H1 (cell line): ENCODE measurements around the gene MIA2. TPM values are rescaled to one million over a fixed set of nuclear protein-coding genes. Genes with fewer than 3 reads are reported as not detected.

ENCODE experiments used
- CTCF ChIA-PET: fragments of 300-600 bp; sonication (Branson Sonifier 250); formaldehyde crosslinking; loops from one replicate; lab custom pipeline; 2021; ENCODE audit not compliant: partially characterized antibody; lab: Charles Lee
- POLR2A ChIA-PET: fragments of 300-600 bp; sonication (Branson Sonifier 250); formaldehyde crosslinking; loops from one replicate; lab custom pipeline; 2021; ENCODE audit warnings: inconsistent platforms; ENCODE audit not compliant: partially characterized antibody; lab: Charles Lee
- DNase-seq, 2 experiments: peaks; one replicate each; pipeline versions ENCODE4 v3.0.0 to v3.0.0-alpha.2; 2010 to 2022; ENCODE audit warnings: low spot score in 2 of 2, low read depth in 1 of 2, mixed read lengths in 1 of 2
- FAIRE-seq: peaks from 2 replicates; lab custom pipeline; 2011; peaks lifted over from hg19 to GRCh38; lab: Jason Lieb, UNC
- H2AFZ ChIP-seq: 2 replicates; pipeline ENCODE4 v1.8.1; 2012; ENCODE audit warnings: low read length, inconsistent platforms
- H2AK5ac ChIP-seq: 2 replicates; pipeline ENCODE4 v1.6.1; 2013; ENCODE audit warnings: low read depth, low read length
- H2BK120ac ChIP-seq: replicated peaks from 2 replicates; pipeline ENCODE3; 2013; ENCODE audit warnings: low read depth, low read length, inconsistent platforms
- H2BK12ac ChIP-seq: 2 replicates; pipeline ENCODE4 v1.6.1; 2013; ENCODE audit warnings: low read depth, low read length
- H2BK15ac ChIP-seq: 2 replicates; pipeline ENCODE4 v1.6.1; 2013; ENCODE audit warnings: low read length
- H2BK20ac ChIP-seq: 2 replicates; pipeline ENCODE4 v1.6.1; 2013; ENCODE audit warnings: low read length
- H2BK5ac ChIP-seq: 2 replicates; pipeline ENCODE4 v1.6.1; 2013; ENCODE audit warnings: low read depth, low read length
- H3K14ac ChIP-seq: 2 replicates; pipeline ENCODE4 v1.6.1; 2013; ENCODE audit warnings: inconsistent platforms; ENCODE audit not compliant: insufficient read length
- H3K18ac ChIP-seq: 2 replicates; pipeline ENCODE4 v1.6.1; 2013; ENCODE audit warnings: low read length; ENCODE audit errors: extremely low read depth
- H3K23ac ChIP-seq: 2 replicates; pipeline ENCODE4 v1.6.1; 2013; ENCODE audit warnings: inconsistent platforms; ENCODE audit not compliant: insufficient read length
- H3K23me2 ChIP-seq: 2 replicates; pipeline ENCODE4 v1.6.1; 2013; ENCODE audit warnings: low read depth, low read length
- H3K27ac ChIP-seq: 2 replicates; pipeline ENCODE4 v1.6.1; 2011; ENCODE audit warnings: low read depth, low read length, inconsistent platforms
- H3K27me3 ChIP-seq, 4 experiments: replicated peaks in 1 of 4; 1 replicate in 1 of 4; 2 replicates in 3 of 4; pipeline versions ENCODE4 v1.6.1 to v1.8.1; 2011 to 2013; ENCODE audit warnings: low read length in 3 of 4, mild to moderate bottlenecking in 3 of 4, inconsistent platforms in 2 of 4, mixed read lengths in 2 of 4, moderate library complexity in 1 of 4; ENCODE audit not compliant: control insufficient read depth in 3 of 4, insufficient read depth in 3 of 4; ENCODE audit errors: extremely low read depth in 1 of 4
- H3K36me3 ChIP-seq, 4 experiments: 2 replicates each; pipeline versions ENCODE4 v1.6.1 to v1.8.1; 2011 to 2013; ENCODE audit warnings: mild to moderate bottlenecking in 4 of 4, low read length in 3 of 4, moderate library complexity in 2 of 4, control low read depth in 1 of 4, inconsistent platforms in 1 of 4; ENCODE audit not compliant: insufficient read depth in 4 of 4, control insufficient read depth in 2 of 4
- H3K4ac ChIP-seq: replicated peaks from 2 replicates; pipeline ENCODE3; 2013; ENCODE audit warnings: low read length, low read depth, mixed read lengths, inconsistent platforms; ENCODE audit not compliant: insufficient read length
- H3K4me1 ChIP-seq, 4 experiments: replicated peaks in 1 of 4; 1 replicate in 1 of 4; 2 replicates in 3 of 4; pipeline versions ENCODE4 v1.6.1 to v1.8.1; 2011 to 2013; ENCODE audit warnings: low read length in 3 of 4, inconsistent platforms in 2 of 4, mixed read lengths in 1 of 4; ENCODE audit not compliant: insufficient read depth in 4 of 4, control insufficient read depth in 3 of 4
- H3K4me2 ChIP-seq, 2 experiments: 2 replicates each; pipeline versions ENCODE4 v1.6.1 to v1.8.1; 2011 to 2013; ENCODE audit warnings: low read depth in 2 of 2, low read length in 2 of 2, control low read depth in 1 of 2, inconsistent platforms in 1 of 2, mild to moderate bottlenecking in 1 of 2; ENCODE audit not compliant: insufficient read depth in 1 of 2
- H3K4me3 ChIP-seq, 4 experiments: fragments of 200-600, 300-600 bp in 1 of 4; sonication (generic), shearing (Covaris generic), sonication (Bioruptor Twin) in 1 of 4; 2 replicates each; pipeline versions ENCODE4 v1.5.1 to v1.8.1; 2011 to 2016; ENCODE audit warnings: low read length in 4 of 4, low read depth in 3 of 4, control low read depth in 2 of 4, inconsistent platforms in 2 of 4, mild to moderate bottlenecking in 2 of 4, mixed read lengths in 1 of 4, moderate library complexity in 1 of 4; ENCODE audit not compliant: insufficient read depth in 2 of 4; ENCODE audit errors: extremely low read depth in 1 of 4
- H3K56ac ChIP-seq: replicated peaks from 2 replicates; pipeline ENCODE3; 2013; ENCODE audit warnings: low read depth, mild to moderate bottlenecking, mixed read lengths, low read length, inconsistent platforms; ENCODE audit not compliant: insufficient read length
- H3K79me1 ChIP-seq: 2 replicates; pipeline ENCODE4 v1.6.1; 2013; ENCODE audit warnings: low read depth, low read length, control low read depth
- H3K79me2 ChIP-seq, 2 experiments: 2 replicates each; pipeline versions ENCODE4 v1.6.1 to v1.8.1; 2012 to 2013; ENCODE audit warnings: low read length in 2 of 2, mild to moderate bottlenecking in 2 of 2, inconsistent platforms in 1 of 2; ENCODE audit not compliant: insufficient read depth in 2 of 2, control insufficient read depth in 1 of 2
- H3K9ac ChIP-seq, 4 experiments: replicated peaks in 1 of 4; 1 replicate in 1 of 4; 2 replicates in 3 of 4; pipeline versions ENCODE4 v1.6.1 to v1.8.1; 2011 to 2013; ENCODE audit warnings: low read depth in 3 of 4, low read length in 3 of 4, control low read depth in 2 of 4, mild to moderate bottlenecking in 2 of 4, moderate library complexity in 2 of 4, inconsistent platforms in 1 of 4; ENCODE audit errors: extremely low read depth in 1 of 4
- H3K9me3 ChIP-seq, 2 experiments: 2 replicates each; pipeline versions ENCODE4 v1.6.1 to v1.8.1; 2012 to 2013; ENCODE audit warnings: mild to moderate bottlenecking in 2 of 2, moderate library complexity in 2 of 2, control low read depth in 1 of 2, inconsistent platforms in 1 of 2, low read depth in 1 of 2, low read length in 1 of 2, mixed read lengths in 1 of 2; ENCODE audit not compliant: insufficient read depth in 2 of 2
- H4K20me1 ChIP-seq, 2 experiments: replicated peaks in 1 of 2; 2 replicates each; pipeline versions ENCODE3 to v1.8.1; 2011 to 2013; ENCODE audit warnings: inconsistent platforms in 2 of 2, low read length in 2 of 2, mild to moderate bottlenecking in 1 of 2; ENCODE audit not compliant: insufficient read depth in 2 of 2, control insufficient read depth in 1 of 2
- H4K5ac ChIP-seq: 2 replicates; pipeline ENCODE4 v1.6.1; 2013; ENCODE audit warnings: low read length, low read depth, mixed read lengths, inconsistent platforms; ENCODE audit not compliant: insufficient read length
- H4K8ac ChIP-seq: 2 replicates; pipeline ENCODE4 v1.8.0; 2013; ENCODE audit warnings: mild to moderate bottlenecking, moderate library complexity, low read length, inconsistent platforms; ENCODE audit not compliant: insufficient read depth; ENCODE audit errors: extremely low read depth
- H4K91ac ChIP-seq: replicated peaks from 2 replicates; pipeline ENCODE3; 2013; ENCODE audit warnings: low read length, mixed read lengths, inconsistent platforms; ENCODE audit not compliant: insufficient read length
- CHD2 ChIP-seq: IDR thresholded peaks from 2 replicates; pipeline ENCODE4 v1.6.1; 2012; ENCODE audit warnings: low read length, improper control_type of control experiment
- HDAC2 ChIP-seq, 2 experiments: fragments of 300-600 bp in 1 of 2; sonication (generic) in 1 of 2; IDR thresholded peaks; 2 replicates each; pipeline ENCODE4 v1.6.1; 2011 to 2012; ENCODE audit warnings: low read depth in 2 of 2, low read length in 2 of 2, mild to moderate bottlenecking in 2 of 2, moderate library complexity in 2 of 2, borderline replicate concordance in 1 of 2, inconsistent platforms in 1 of 2
- KDM5A ChIP-seq: fragments of 200-600 bp; IDR thresholded peaks from 2 replicates; pipeline ENCODE4 v1.7.1; 2012; ENCODE audit warnings: mild to moderate bottlenecking, low read length, inconsistent platforms, mixed read lengths
- MAFK ChIP-seq: IDR thresholded peaks from 2 replicates; pipeline ENCODE4 v1.6.1; 2012; ENCODE audit warnings: low read depth, mild to moderate bottlenecking, improper control_type of control experiment, low read length
- POLR2A ChIP-seq, 2 experiments: IDR thresholded peaks; 1 replicate in 1 of 2; 2 replicates in 1 of 2; pipeline ENCODE4 v1.6.1; 2011; ENCODE audit warnings: low read depth in 2 of 2, low read length in 2 of 2, mild to moderate bottlenecking in 2 of 2; ENCODE audit errors: control extremely low read depth in 1 of 2
- POLR2AphosphoS5 ChIP-seq: IDR thresholded peaks from 2 replicates; pipeline ENCODE4 v1.6.1; 2011; ENCODE audit warnings: low read depth, low read length
- SIX5 ChIP-seq: IDR thresholded peaks from 2 replicates; pipeline ENCODE4 v1.6.1; 2011; ENCODE audit warnings: mild to moderate bottlenecking, low read depth, low read length
- TAF1 ChIP-seq: IDR thresholded peaks from 2 replicates; pipeline ENCODE4 v1.6.1; 2011; ENCODE audit warnings: mild to moderate bottlenecking, low read depth, low read length
- TEAD4 ChIP-seq: IDR thresholded peaks from 2 replicates; pipeline ENCODE4 v1.6.1; 2012; ENCODE audit warnings: low read depth, low read length, inconsistent platforms, mixed read lengths
- WGBS, 2 experiments: shearing (Covaris generic) in 1 of 2; methylation state at CpG; one replicate each; pipeline versions ENCODE4 v1.1.6 to v1.1.7; 2013 to 2015; ENCODE audit warnings: low lambda C conversion rate in 2 of 2, mixed read lengths in 2 of 2, inconsistent platforms in 1 of 2, low coverage in 1 of 2, missing lambda C conversion rate in 1 of 2; ENCODE audit not compliant: insufficient replicate concordance in 2 of 2, insufficient coverage in 1 of 2, insufficient read length in 1 of 2; ENCODE audit errors: extremely low coverage in 1 of 2, missing lambda C conversion rate in 1 of 2; 5-methylcytosine and 5-hydroxymethylcytosine counted together
- polyA plus RNA-seq, 7 experiments: library from polyadenylated mRNA; depleted of rRNA in 3 of 7; stranded (reverse) in 5 of 7; unstranded in 2 of 7; fragments of >200 nt in 5 of 7; fragments of 200-250 nt in 2 of 7; gene quantifications; 1 replicate in 5 of 7; 2 replicates in 1 of 7; 4 replicates in 1 of 7; pipeline versions ENCODE4 v1.2.1 to v1.2.3, GENCODE V29; 2011 to 2013; ENCODE audit warnings: missing spikeins in 2 of 7, mixed read lengths in 2 of 7
- total RNA-seq: library from RNA; stranded (reverse); fragmentation: NEBNext Ultra II Directional; extraction: Animal tissue kit (Norgen Biotek cat#: 25700); gene quantifications from 2 replicates; pipeline ENCODE4 v1.2.1, GENCODE V29; 2021

MIA2 gene
- total and polyA plus RNA-seq, 2 of the 8 experiments (the other 6 are each of a cell fraction or from before 2014, with no cell fraction given) = 10.1 to 15.0 TPM

DNA sequence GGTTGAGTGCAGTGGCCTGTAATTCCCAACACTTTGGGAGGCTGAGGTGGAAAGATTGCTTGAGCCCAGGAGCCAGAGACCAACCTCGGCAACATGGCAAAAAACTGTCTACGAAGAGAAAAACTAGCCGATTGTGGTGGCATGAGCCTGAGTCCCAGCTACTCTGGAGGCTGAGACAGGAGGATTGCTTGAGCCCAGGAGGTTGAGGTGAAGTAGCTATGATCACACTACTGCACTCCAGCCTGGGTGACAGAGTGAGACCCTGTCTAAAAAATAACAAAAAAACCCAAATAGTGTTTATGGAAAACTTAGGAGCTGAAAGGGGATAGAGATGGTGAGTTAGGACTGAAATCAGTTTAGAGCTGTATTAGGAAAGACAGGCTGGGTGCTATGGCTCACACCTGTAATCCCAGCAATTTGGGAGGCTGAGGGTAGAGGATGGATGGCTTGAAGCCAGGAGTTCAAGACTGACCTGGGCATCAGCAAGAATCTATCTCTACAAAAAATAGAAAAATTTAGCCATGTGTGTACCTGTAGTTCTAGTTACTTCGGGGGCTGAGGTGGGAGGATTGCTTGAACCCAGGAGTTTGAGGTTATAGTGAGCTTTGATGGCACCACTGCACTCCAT is 49.0 kb upstream of the MIA2 start:
- Histone ChIP-seq H3K79me2 (peaks cover 0 to 15% of the 10 kb centered on the region in 2 experiments; a peak in 3 of 4 replicates), H2BK5ac (no peak overlapping the region), H4K8ac (no peak overlapping the region; the same call in 1 of the 2 replicates), H3K4me2 (no peak overlapping the region), H3K4me3 (no peak overlapping the region), H3K14ac (no peak overlapping the region), H2AFZ (no peak overlapping the region), H4K91ac (no peak overlapping the region), H4K20me1 (peaks cover 4 to 6% of the 10 kb centered on the region in 2 experiments), H3K27me3 (no peaks in the 10 kb centered on the region), H3K27ac (no peak overlapping the region), H3K4me1 (peaks cover 0 to 10% (median 4%) of the 10 kb centered on the region in 4 experiments; a peak in 4 of 7 replicates), H3K56ac (no peak overlapping the region), H2BK12ac (no peak overlapping the region), H3K79me1 (no peaks in the 10 kb centered on the region; the same call in none of the 2 replicates), H3K23me2 (no peaks in the 10 kb centered on the region; the same call in 1 of the 2 replicates), H3K9me3 (no peaks in the 10 kb centered on the region), H2BK20ac (no peak overlapping the region), H2AK5ac (no peak overlapping the region), H3K18ac (no peak overlapping the region), H2BK120ac (no peak overlapping the region), H3K23ac (no peak overlapping the region), H3K4ac (no peak overlapping the region), H3K9ac (no peak overlapping the region), H4K5ac (no peak overlapping the region), H2BK15ac (no peak overlapping the region), H3K36me3 (peaks cover 19 to 53% (median 39%) of the 10 kb centered on the region in 4 experiments)
- CTCF ChIA-PET = interaction anchor here (1.0 to 1.6 kb wide), 2 partner anchors 15 to 185 kb away, joined by 3 to 8 read pairs; partner anchors contain the start of gene TRAPPC6B
- no peak for TF ChIP-seq CHD2
- TF ChIP-seq HDAC2 (IDR thresholded peaks at IDR 0.05; ENCODE audit: borderline replicate concordance in 1 of 2, low read depth in 2 of 2, low read length in 2 of 2) = no peak
- TF ChIP-seq TAF1 = no peak
- TF ChIP-seq POLR2AphosphoS5 = peak; percentile 79
- no peak for TF ChIP-seq SIX5
- no peak for TF ChIP-seq MAFK
- TF ChIP-seq KDM5A = no peak
- TF ChIP-seq POLR2A (IDR thresholded peaks at IDR 0.05; ENCODE audit: control extremely low read depth in 1 of 2, low read depth in 2 of 2, low read length in 2 of 2) = peak in 1 of 2 experiments; percentile 68; a peak in 2 of 3 replicates
- no peak for TF ChIP-seq TEAD4
- WGBS, 2 experiments = 95% methylated on average over 4 of the region's 4 CpGs; no CpG with 5 or more reads in 1 of the 2 experiments
- POLR2A ChIA-PET = interaction anchor here (0.7 to 13.8 kb wide), 23 partner anchors 6 to 246 kb away, joined by 3 to 219 read pairs (median 4); partner anchors contain the start of genes GEMIN2, PNN, SEC23A and TRAPPC6B
- no peak for DNase-seq
- FAIRE-seq = no peak
